ENCODE measurements around the gene DUSP15.

- TF ChIP-seq, protein P1, sequence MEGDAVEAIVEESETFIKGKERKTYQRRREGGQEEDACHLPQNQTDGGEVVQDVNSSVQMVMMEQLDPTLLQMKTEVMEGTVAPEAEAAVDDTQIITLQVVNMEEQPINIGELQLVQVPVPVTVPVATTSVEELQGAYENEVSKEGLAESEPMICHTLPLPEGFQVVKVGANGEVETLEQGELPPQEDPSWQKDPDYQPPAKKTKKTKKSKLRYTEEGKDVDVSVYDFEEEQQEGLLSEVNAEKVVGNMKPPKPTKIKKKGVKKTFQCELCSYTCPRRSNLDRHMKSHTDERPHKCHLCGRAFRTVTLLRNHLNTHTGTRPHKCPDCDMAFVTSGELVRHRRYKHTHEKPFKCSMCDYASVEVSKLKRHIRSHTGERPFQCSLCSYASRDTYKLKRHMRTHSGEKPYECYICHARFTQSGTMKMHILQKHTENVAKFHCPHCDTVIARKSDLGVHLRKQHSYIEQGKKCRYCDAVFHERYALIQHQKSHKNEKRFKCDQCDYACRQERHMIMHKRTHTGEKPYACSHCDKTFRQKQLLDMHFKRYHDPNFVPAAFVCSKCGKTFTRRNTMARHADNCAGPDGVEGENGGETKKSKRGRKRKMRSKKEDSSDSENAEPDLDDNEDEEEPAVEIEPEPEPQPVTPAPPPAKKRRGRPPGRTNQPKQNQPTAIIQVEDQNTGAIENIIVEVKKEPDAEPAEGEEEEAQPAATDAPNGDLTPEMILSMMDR (IDR thresholded peaks at IDR 0.05; ENCODE audit: low read length), result no peak
- no peak for TF ChIP-seq EZH2 (IDR thresholded peaks at IDR 0.05; ENCODE audit: borderline replicate concordance, low read length)
Observed at GRCh38 chr20:31894980-31895675, 24.8 kb upstream of the DUSP15 start.
